Lower leg skin (tissue), 3 donors: ENCODE results near the gene APP.

Source experiments
- CTCF ChIP-seq, 3 donors: fragments of 450-650 bp; IDR thresholded peaks; one replicate each; pipeline ENCODE4 v1.5.1; 2016; ENCODE audit warnings: antibody characterized with exemption in 3 of 3, mild to moderate bottlenecking in 3 of 3, moderate library complexity in 2 of 3
- POLR2A ChIP-seq, 2 donors: fragments of 450-650 bp; IDR thresholded peaks; one replicate each; pipeline ENCODE4 v1.6.1; 2016 to 2017; ENCODE audit warnings: antibody characterized with exemption in 2 of 2, mild to moderate bottlenecking in 1 of 2, moderate library complexity in 1 of 2

GRCh38 chr21:26191609-26192008, 21.0 kb upstream of the APP start:
- TF ChIP-seq POLR2A (IDR thresholded peaks at IDR 0.05) (no peak), CTCF (IDR thresholded peaks at IDR 0.05) (no peak)
